Psoas muscle (tissue), 8 donors: ENCODE measurements around the gene ITGA4. TPM values are rescaled to one million over a fixed set of nuclear protein-coding genes. Genes with fewer than 3 reads are reported as not detected.

Source experiments
- ATAC-seq, 4 donors: fragments of 200-7000 bp; cut with Tn5 transposase; one replicate each; pipeline ENCODE4 v1.9.1; 2020; ENCODE audit warnings: moderate library complexity in 3 of 4, mild to moderate bottlenecking in 2 of 4
- DNase-seq, 2 donors: peaks; one replicate each; pipeline ENCODE4 v3.0.0-alpha.2; 2020
- H3K27ac ChIP-seq: fragments of 200-600 bp; one replicate; pipeline ENCODE4 v1.8.0; 2022
- H3K27me3 ChIP-seq, 3 donors: fragments of 200-600 bp in 1 of 3; one replicate each; pipeline versions ENCODE4 v1.6.1 to v1.8.0; 2013 to 2022; ENCODE audit warnings: low read length in 2 of 3, mild to moderate bottlenecking in 2 of 3, moderate library complexity in 1 of 3; ENCODE audit not compliant: insufficient read depth in 3 of 3
- H3K36me3 ChIP-seq, 2 donors: fragments of 200-600 bp in 1 of 2; one replicate each; pipeline versions ENCODE4 v1.6.1 to v1.8.0; 2013 to 2022; ENCODE audit warnings: low read depth in 1 of 2, mild to moderate bottlenecking in 1 of 2, moderate library complexity in 1 of 2; ENCODE audit not compliant: insufficient read depth in 1 of 2
- H3K4me1 ChIP-seq: fragments of 200-600 bp; one replicate; pipeline ENCODE4 v1.8.0; 2022
- H3K4me3 ChIP-seq: fragments of 200-600 bp; one replicate; pipeline ENCODE4 v1.8.0; 2022; ENCODE audit warnings: mild to moderate bottlenecking
- H3K9me3 ChIP-seq: fragments of 200-600 bp; one replicate; pipeline ENCODE4 v1.8.0; 2022
- CTCF ChIP-seq: fragments of 200-600 bp; IDR thresholded peaks from one replicate; pipeline ENCODE4 v1.8.0; 2022; ENCODE audit warnings: antibody characterized with exemption
- WGBS, 3 donors: extraction: QIAGEN DNeasy Blood & Tissue Kit; methylation state at CpG; one replicate each; pipeline versions ENCODE4 v1.1.6 to v1.1.7; 2013; 5-methylcytosine and 5-hydroxymethylcytosine counted together
- intact Hi-C, 2 donors: fragments of 100-400 bp; cut with DNase I; formaldehyde crosslinking; loops; one replicate each; pipeline versions ENCODE4 v1.11.0 to v1.14.2; 2022
- polyA plus RNA-seq, 3 donors: library from polyadenylated mRNA; stranded (reverse); fragments of 200-250 nt; gene quantifications; one replicate each; pipeline ENCODE4 v1.2.3, GENCODE V29; 2013
- total RNA-seq, 4 donors: library from RNA; stranded (reverse); fragmentation: NEBNext Ultra II Directional in 2 of 4; extraction: Animal tissue kit (Norgen Biotek cat#: 25700) in 2 of 4; gene quantifications; one replicate each; pipeline versions ENCODE4 v1.2.1 to v1.2.4, GENCODE V29; 2021 to 2023
- donor health status: healthy with polysubstance abuse.
- donor health status: DM: no; HTN: no; CAD: no; lungs with moderate emphysema.
- donor health status: Bipolar disorder and iron deficiency.
- donor health status: healthy.
- donor health status: DM: yes; HTN: yes; CAD: no.
- donor health status: DM: no; HTN: no; CAD: no.
- donor health status: DM: no; HTN: no; CAD: no.
- donor health status: DM: yes; HTN: yes; CAD: no.

ITGA4 gene
- total and polyA plus RNA-seq, 7 donors: 0.16 to 2.6 (median 0.85) TPM

- ATAC-seq (no peak), DNase-seq (no peak)
- Histone ChIP-seq H3K36me3 (no peaks in the 10 kb centered on the region), H3K27ac (no peak overlapping the region), H3K27me3 (peaks cover 0 to 3% (median 0%) of the 10 kb centered on the region in 3 donors), H3K9me3 (no peaks in the 10 kb centered on the region), H3K4me1 (no peaks in the 10 kb centered on the region), H3K4me3 (no peak overlapping the region)
- no peak for TF ChIP-seq CTCF
- 79 to 91% (median 84%) methylated on average over 2 of the region's 2 CpGs for WGBS, 3 donors
- intact Hi-C loops: no loop called here
Observed at GRCh38 chr2:181542170-181542569, 85.0 kb downstream of the ITGA4 start.

DNA sequence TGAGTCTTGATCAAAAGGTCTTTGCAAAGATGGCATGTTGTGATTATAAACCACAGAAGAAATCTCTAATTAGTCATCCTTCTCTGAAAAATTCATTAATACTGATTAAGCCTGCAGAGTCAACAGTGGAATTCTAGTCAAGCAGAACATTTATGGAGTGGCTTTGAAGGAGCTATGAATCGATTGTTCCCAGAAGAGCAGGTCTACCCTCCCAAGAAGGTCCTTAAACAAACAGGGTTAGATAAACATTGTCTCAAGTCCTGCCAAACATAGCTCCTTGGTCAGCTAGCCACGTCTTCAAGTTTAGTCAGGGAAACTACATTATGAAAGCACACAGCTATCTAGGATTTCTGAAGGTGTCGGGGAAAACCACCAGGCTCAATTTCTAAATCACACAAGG, 88.9 kb downstream of the ITGA4 start:
- DNase-seq (no peak), ATAC-seq (no peak)
- H3K27ac ChIP-seq: no peak overlapping the region
- no peaks in the 10 kb centered on the region for H3K36me3 ChIP-seq
- peaks cover 0 to 3% (median 0%) of the 10 kb centered on the region in 3 donors for H3K27me3 ChIP-seq
- H3K9me3 ChIP-seq: no peaks in the 10 kb centered on the region
- H3K4me3 ChIP-seq: no peak overlapping the region
- WGBS, 3 donors: 50 to 67% (median 62%) methylated on average over 3 of the region's 3 CpGs
- no peak for TF ChIP-seq CTCF
- no peaks in the 10 kb centered on the region for H3K4me1 ChIP-seq
- intact Hi-C loops: no loop called here

GRCh38 chr2:181552808-181553207, 95.6 kb downstream of the ITGA4 start:
- 48 to 63% (median 61%) methylated on average over 1 of the region's 1 CpG for WGBS, 3 donors
- Histone ChIP-seq H3K27me3 (no peaks in the 10 kb centered on the region), H3K4me1 (no peaks in the 10 kb centered on the region), H3K9me3 (no peaks in the 10 kb centered on the region), H3K36me3 (no peaks in the 10 kb centered on the region), H3K4me3 (no peak overlapping the region), H3K27ac (no peak overlapping the region)
- ATAC-seq: no peak
- intact Hi-C loops: no loop called here
- DNase-seq: no peak
- no peak for TF ChIP-seq CTCF

DNA sequence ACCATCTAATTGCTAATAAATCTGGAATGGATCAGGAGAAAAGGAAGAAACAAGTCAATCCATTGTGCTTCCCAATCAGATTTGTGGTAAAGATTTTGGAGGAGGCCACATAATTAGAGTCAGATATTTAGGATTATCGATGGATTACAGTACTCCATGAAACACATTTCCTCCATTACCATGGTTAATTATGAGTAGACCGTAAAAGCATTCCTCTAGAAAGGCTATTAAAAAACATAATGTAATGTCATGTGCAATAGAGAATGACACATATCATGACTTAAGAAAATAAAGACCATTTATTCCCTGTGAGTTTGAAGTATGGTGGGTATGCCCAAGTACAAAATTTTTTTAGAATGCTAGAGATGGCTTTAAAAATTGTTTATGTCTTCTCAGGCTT, 96.1 kb downstream of the ITGA4 start:
- WGBS, 3 donors: 23 to 42% (median 30%) methylated on average over 2 of the region's 2 CpGs
- ATAC-seq (no peak), DNase-seq (no peak)
- Histone ChIP-seq H3K4me3 (no peak overlapping the region), H3K27me3 (no peaks in the 10 kb centered on the region), H3K9me3 (no peaks in the 10 kb centered on the region), H3K27ac (no peak overlapping the region), H3K36me3 (no peaks in the 10 kb centered on the region), H3K4me1 (no peaks in the 10 kb centered on the region)
- TF ChIP-seq CTCF: no peak
- intact Hi-C loops: no loop called here

- H3K36me3 ChIP-seq: no peaks in the 10 kb centered on the region
- no peak overlapping the region for H3K27ac ChIP-seq
- DNase-seq: no peak
- no peaks in the 10 kb centered on the region for H3K4me1 ChIP-seq
- WGBS, 3 donors: 51 to 64% (median 57%) methylated on average over 2 of the region's 2 CpGs
- ATAC-seq: no peak
- H3K27me3 ChIP-seq: no peaks in the 10 kb centered on the region
- intact Hi-C loops: no loop called here
- no peak for TF ChIP-seq CTCF
- no peak overlapping the region for H3K4me3 ChIP-seq
- H3K9me3 ChIP-seq: no peaks in the 10 kb centered on the region
Observed at GRCh38 chr2:181554061-181554830, 97.1 kb downstream of the ITGA4 start.
